Stimulated activated CD4-positive, alpha-beta T cell treated with anti-CD3 and anti-CD28 coated beads, TNF-alpha, amount 100 ng/mL, for 4 hours (primary cell): Measurements from ENCODE around the gene KCNQ5.
"Not testable (repeated sequence)": the region's sequence is repeated elsewhere in the genome, so short reads cannot be mapped to it uniquely, and the experiment has no call there.

ENCODE experiments used
- DNase-seq, 3 experiments: peaks; one replicate each; pipeline ENCODE4 v3.0.0-alpha.2; 2020; ENCODE audit warnings: low read depth in 3 of 3

KCNQ5 gene

DNA sequence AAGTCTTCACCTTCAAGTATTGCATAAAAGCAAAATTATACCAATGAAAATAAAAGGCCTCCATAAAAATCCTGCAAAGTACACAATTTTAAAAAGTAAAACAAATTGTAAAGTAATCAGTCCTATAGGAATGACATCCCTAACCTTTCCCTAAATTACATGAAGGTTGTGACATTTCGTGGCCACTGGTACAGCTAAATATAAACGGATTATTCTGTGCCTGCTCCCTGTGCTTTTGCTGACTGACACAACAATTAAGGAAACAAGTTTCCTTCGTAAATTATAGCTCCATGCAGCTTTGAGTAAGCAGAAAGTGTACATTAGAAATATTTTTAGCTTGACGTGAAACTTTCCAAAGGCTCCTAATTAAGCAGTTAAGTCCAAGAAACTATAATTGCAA lies 222.8 kb downstream of the KCNQ5 start:
- no peak for DNase-seq

DNA sequence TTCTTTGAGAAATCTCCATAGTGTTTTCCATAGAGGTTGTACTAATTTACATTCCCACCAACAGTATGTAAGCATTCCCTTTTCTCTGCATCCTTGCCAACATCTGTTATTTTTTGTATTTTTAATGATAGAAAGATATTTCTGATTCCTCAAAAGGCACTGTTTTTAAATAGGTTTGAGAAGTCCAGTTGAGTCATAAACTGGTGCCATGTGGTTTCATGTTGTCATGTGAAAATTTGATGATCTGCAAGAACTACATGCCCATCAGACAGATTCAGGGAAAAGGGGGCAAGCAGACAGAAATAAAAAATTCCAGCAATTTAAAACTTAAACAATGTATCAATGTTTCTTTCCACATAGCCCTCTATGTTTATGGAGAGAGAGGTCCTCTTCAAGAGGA lies 227.5 kb downstream of the KCNQ5 start:
- no peak for DNase-seq

DNA sequence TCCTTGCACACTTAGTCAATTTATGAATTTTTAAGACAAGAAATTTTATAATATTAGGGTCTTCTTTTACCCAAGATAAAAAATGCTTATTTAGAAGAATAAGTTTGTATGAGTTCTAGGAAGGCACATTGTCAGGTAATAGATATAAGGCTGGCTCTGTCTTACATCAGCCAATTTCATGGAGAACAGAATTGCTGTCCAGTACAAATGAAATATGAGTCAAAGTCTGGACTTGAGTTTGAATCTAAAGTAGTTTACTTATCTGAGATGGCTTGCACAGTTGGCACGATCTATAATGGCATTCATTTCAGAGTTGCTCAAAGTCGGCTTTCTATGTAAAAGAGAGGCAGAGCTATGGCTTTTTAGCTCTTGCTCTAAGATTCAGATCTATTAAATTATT lies 228.2 kb downstream of the KCNQ5 start:
- no peak for DNase-seq

DNA sequence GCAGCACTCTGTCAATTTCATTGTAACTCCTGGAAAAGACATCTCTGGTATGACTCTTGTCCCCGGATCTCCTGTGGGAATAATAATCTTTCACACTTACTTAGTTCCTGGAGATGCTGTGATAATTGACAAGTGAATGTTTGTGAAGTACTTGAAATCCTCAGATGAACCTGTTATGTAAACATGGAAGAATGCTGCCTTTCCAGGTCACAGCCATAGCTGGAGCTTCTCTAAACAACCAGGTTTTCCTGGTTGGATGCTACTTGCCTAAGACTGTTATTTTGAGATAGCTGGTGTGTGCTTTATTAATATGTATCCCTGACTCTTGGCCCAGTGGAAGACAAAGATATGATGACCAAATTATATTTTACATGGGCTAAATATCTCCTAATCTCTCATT lies 228.6 kb downstream of the KCNQ5 start:
- DNase-seq: no peak

DNA sequence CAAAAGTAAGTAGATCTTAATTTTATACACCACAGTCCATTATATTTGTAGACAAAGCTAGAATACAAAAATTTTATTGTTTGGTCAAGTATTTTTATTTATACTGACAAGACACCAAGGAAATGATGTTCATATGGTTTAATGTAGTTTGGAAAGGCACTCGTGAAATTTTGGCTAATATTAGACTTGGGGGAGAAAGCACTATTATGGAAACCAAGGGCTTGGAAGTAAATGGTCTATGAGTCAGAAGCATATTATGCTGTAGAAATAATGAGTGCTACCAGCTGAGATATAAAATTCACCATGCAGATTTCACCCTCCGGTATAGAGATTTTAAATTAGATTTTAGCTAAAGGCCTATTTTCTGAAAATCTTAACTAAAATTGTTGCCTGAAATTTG lies 233.6 kb downstream of the KCNQ5 start:
- DNase-seq: no peak

DNA sequence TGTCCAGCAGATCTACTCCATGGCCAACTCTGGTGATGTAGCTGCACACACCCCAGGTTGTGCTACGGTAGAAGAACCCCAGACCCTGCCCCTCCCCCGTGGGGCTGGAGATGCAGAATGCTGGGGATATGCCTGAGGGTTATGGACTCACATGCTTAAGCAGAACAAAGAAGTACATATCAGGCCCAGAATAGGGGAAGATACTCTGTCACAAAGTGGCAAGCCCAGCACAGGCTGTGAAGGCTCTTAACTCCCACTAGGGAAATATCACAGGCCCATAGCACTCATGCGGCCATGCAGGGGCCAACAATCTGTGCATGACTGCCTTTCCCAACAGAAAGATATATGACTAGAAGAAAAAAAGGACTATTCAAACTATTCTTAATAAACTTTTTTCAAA lies 234.9 kb downstream of the KCNQ5 start:
- no peak for DNase-seq

DNA sequence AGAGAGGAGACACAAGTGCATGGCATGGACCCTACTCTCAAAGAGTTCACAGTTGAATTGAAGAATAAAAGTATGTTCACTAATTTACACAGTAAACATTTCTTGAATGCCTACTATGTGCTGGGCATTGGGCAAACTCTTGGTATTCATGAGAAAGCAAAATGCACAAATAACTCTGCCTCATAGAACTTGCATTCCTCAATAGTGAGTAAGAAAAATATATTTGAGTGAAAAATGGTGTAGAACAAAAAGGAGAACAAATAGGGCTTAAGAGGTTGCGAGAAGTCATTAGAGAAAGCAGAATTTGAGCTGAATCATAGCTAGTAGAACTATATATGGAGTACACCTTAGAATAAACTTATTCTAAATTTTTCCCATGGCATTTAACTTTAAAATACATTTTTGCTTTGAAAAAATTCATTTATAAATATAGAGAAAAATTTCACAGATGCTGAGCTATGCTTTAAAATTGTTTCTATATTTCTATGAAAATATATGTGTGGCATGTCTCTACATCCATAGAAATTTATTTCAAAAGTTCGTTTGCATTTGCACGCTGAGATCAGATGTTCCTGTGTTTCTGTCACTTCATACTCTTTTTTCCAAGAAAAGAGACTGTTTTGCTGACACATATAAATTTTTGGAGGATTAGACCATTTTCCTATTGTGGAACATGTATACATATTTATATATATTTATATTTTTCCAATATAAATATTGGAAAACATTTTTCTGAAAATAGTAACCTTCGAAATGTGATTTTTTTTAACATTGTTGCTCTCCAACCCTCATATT lies 236.1 kb downstream of the KCNQ5 start:
- no peak for DNase-seq

DNA sequence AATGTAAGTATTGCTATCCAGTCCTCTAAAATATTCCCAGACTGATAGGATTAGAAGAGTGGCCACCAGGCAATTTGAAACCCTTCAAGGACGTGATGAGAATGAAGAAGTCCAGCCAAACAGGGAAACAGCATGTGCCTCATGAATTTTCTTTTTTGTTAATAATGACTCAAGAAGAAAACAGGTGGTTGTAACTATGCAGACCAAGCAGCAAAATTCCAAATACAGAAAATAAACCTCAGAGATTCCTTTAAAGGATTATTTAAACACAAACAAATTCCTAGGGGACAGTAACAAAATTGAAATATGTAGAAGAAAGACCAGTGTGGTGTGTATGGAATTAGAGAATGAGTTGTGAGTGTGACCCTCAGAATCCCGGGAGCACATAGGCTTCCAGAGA lies 239.2 kb downstream of the KCNQ5 start:
- no peak for DNase-seq

DNA sequence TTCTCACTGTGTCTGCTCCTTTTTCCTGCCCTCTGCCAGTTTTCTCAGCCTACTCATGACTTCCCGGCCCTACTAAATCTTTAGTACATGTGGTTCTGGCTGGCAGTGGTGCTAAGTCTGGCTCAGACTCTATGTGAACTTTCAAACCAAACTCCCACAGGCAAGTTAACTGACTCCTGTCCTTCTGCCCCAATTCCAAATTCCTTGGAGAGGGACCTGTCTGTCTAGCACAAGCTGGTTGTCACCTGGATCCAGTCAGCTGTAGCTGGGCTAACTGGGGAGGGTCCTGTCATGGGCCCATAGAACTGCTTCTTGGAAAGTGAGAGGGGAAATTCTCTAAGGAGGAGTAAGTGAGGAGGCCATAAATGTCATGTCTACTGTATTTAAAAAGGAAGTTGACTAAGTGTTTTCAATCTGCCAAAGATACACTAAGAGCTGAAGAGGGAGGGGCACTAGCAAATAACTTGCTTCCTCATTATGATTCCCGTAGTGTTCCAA lies 240.1 kb downstream of the KCNQ5 start:
- no peak for DNase-seq

DNA sequence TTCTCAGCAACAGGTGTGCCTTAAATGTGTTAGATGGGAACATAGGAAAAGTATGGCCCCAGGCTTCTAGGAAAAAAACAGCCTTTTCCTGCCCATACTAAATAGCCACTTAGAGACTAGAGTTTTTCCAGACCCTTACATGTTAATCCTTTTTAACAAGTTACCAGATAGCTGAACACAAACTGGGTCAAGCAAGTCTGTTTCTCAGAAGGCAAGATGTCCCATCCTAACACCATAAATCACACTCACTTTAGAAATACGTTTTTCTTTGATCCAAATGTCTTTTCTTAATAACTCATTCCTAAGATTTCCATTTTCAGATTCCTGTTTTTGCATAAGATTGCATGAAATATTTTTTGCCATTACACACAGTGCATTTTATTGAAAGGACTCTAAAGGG lies 241.3 kb downstream of the KCNQ5 start:
- DNase-seq: no peak

DNA sequence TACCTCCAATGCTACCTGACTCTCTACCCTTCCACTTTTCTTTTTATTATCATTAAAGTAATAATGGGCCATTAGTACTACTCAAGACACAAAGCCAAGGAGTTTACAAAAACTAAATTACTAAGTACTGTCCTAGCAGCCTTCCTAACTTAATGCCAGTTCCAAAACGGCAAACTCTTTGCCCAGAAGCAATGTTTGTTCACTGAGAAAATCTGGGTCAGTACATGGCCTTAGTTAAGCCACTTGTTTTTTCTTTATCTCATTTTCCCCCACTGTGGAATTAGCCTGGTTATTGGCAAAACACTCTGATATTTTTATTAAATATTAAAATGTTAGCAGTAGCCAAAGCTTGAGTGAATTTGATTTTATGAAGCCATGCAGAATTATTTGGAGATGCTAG lies 242.4 kb downstream of the KCNQ5 start:
- DNase-seq: no peak

DNA sequence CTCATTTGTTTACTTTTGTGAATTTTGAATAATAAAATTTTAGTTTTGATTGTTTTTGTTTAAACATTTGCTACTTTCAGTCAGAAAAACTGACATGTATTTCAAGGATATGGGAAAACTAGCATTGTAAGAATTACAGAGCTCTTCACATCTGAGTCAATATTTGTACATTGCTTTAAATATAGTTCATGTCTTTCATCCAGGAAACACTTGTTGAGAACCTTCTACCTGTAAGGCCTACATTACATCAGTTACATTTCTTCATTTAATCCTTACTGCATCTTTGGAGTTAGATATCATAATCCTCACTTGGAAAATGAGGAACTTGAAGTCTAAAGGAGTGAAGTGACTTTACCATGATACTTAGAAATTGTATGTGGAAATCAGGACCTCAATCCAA lies 242.9 kb downstream of the KCNQ5 start:
- no peak for DNase-seq

DNA sequence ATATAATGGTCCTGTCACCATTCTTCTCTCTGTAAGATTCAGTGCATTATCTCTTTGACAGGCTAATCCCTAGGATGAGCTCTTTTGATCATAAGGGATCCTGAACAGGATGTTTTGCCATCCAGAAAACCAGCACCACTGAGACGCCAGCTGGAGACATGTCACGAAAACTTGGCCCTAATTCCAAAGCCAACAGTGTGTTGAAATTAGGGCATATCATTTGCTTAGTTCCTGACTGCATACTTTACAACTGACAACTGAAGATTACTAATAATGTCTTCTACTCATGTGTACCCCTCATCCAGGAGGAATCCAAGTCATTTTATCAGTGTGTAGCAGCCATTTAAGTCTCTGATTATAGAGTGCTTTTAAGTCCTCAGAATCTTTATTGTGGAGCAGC lies 243.6 kb downstream of the KCNQ5 start:
- no peak for DNase-seq

DNA sequence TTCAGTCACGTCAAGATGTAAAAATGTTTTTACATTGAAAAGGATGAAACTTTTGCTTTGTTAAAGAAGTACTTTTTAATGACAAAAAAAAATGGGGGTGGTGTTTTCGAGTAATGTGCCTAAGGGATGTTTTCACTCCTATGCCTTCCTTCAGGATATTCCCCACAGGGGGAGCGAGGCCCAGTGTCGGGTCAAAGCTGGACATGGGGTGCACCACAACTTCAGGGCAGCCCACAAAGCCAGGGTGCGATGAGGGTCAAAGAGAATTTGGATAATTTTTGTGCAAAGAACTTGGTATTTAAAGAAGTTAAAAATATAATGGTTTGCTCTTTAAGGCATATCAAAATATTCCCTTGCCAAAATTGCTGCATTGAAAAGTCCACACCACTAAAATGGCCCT lies 247.8 kb downstream of the KCNQ5 start:
- DNase-seq: no peak

DNA sequence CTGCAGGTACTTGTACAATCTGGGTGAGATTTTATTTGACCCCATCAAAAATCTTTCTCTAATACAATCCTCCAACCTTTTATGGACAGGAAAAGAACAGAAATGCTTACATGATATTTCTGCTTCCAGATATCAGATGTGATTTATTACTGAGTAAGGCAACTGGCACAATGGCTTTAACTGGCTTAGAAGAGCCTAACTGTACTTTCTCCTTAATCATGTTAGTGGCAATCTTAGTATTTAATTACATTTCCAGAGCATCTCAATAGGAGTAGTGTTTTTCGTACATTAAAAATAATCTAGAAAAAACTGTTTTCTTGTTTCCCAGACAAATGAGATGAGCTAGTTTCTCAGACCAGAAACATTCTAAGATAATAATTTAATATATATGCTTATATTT lies 251.6 kb downstream of the KCNQ5 start:
- no peak for DNase-seq

DNA sequence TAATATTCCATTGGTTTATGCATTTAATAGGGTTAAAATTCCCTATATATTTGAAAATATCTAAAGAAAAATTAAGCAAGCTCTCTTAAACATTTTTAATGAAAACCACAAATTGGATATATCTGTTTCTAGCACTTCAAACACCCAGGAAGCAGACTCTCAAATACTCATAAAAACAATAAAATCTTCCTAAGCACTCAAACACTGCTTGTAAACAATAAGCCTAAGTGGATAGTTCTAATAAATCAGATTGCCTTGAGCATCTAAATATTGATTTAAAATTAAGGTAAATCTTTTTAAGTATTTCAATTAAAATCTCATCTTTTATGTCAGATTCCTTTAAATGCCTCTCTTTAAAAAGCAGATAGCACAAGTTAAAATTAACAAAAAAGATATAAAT lies 254.4 kb downstream of the KCNQ5 start:
- no peak for DNase-seq

DNA sequence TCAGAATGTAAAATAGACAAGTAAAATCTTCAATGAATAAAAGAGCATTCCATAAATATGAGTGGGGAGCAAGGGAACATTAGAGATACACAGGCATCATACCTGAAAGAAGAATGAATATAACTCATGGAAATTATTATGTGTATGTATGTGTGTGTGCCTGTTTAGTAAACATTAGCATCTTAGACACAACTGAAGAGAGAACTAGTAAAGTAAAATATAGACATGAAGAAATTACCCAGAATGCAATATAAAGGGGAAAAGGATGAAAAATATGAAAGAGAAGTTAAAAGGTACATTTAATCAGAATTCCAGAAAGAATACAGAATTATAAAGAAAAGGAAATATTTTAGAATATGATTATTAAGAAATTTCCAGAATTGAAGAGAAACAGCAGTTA lies 264.3 kb downstream of the KCNQ5 start:
- DNase-seq: no peak

DNA sequence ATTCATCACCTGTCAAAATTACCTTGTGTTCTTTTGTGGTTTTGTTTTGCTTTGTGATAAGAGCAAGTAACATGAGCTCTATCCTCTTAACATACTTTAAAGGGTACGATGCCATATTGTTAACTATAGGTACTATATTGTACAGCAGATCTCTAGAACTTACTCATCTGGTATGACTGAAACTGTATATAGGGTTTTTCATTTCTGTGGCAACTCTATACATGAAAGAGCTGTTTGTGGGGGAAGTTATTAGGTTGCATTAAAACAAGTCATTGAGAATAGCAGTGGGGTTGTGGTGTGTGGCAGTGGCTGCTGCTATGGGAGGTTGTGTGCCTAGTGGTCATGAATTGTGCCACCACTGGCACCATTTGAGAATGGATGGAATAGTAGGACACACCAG lies 268.4 kb downstream of the KCNQ5 start:
- DNase-seq: no peak

DNA sequence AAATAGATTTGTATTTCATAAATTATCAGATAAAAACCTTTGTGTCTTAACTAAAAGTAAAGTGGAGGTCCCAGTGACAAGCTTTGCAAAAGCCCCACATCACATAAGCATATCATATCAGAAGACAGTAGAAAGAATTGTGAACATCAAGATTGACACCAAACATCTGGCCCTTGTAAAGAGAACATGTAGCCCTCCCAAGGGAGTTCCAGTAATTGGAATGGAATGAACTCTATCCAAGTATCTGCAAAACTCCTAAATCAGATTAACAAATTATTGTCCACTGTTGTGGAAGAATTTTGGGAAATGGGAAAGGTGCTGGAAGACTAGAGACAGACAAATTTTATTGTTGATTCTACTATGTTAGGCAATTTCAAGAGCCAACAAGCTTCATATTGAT lies 268.8 kb downstream of the KCNQ5 start:
- DNase-seq: no peak

DNA sequence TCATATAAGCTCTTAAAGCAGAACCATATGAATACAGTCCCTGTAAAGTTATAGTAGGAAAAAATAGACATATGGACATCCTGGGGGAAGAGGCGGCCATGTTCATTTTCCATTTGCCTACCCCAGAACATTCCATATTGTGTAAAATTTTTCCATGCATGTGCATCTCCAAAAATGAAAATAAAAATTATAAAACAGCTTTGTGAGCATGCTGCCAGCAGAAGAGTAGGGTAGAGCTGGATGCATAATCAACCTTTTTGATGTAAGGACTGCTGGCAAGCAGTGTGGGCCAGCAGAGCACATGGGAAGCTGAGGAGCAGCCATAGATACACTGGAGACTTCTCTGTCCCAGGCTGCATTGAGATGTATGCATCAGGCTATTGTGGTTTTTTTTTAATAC lies 271.0 kb downstream of the KCNQ5 start:
- no peak for DNase-seq

DNA sequence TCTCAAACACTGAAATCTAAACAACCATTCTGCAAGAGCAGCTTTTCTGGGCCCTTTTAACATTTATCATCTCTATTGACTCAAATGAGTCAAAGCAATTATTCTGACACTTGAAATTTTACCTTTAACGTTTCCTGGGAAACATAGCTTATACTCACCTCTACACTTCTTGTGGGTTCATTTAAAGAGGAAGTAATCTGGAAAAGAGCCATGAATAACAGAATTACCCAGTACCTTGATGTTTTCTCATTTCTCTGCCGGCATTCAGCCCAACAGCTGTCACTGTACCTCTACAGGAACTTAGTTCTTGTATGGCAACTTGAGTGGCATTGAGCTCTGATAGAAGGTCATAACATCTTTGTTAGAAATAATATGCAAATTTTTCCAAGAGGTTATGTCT lies 272.2 kb downstream of the KCNQ5 start:
- no peak for DNase-seq

DNA sequence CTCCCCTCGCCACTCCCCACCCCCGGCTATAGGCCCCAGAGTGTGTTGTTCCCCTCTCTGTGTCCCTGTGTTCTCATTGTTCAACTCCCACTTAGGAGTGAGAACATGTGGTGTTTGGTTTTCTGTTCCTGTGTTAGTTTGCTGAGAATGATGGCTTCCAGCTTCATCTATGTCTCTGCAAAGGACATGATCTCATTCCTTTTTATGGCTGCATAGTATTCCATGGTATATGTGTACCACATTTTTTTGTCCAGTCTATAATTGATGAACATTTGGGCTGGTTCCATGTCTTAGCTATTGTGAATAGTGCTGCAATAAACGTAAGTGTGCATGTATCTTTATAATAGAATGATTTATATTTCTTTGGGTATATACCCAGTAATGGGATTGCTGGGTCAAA lies 276.4 kb downstream of the KCNQ5 start:
- DNase-seq: not testable (repeated sequence)

DNA sequence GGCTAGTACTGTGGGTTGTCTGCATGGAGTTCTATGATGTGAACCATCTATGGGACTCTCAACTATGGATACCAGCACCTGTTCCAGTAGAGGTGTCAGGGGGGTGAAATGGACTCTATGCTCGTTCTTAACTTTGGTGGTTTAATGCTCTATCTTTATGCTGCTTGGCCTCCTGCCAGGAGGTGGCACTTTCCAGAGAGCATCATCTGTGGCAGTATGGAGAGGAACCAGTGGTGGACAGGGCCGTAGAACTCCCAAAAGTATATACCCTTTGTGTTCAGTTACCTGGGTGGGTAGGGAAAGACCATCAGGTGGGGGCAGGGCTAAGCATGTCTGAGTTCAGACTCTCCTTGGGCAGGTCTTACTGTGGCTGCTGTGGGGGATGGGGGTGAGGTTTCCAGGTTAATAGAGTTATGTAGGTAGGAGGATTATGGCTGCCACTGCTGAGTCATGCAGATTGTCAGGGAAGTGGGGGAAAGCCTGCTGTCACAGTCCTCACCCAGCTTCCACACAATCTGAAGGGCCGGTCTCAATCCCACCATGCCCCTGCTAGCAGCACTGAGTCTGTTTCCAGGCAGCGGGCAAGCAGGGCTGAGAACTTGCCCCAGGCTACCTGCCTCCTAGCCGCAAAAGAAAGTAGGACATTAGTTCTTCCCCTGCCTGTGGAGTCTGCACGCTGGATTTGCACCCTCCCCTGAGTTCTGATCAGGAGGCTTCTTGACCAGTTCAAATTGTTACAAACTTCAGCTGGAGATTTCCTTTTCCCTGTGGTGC lies 284.0 kb downstream of the KCNQ5 start:
- DNase-seq: no peak
